IMR-90 (cell line): ENCODE results near the gene DOCK4. TPM values are rescaled to one million over a fixed set of nuclear protein-coding genes. Genes with fewer than 3 reads are reported as not detected.

Experiments
- ATAC-seq: fragments of 200-7000 bp; cut with Tn5 transposase; 2 replicates; pipeline ENCODE4 v1.9.1; 2020; ENCODE audit warnings: low read depth, mild to moderate bottlenecking, moderate library complexity
- BruUV-seq: library from RNA; stranded (reverse); fragments of 400-500 nt; replicated peaks from 2 replicates; lab custom pipeline; 2021; lab: Mats Ljungman, UMichigan
- CTCF ChIA-PET: fragments of 300-600 bp; formaldehyde crosslinking; extraction: SDS; loops from one replicate; lab custom pipeline; 2021; ENCODE audit warnings: antibody characterized with exemption; lab: Yijun Ruan, JAX
- POLR2A ChIA-PET: fragments of 300-600 bp; sonication (Branson Sonifier 250); formaldehyde crosslinking; loops from one replicate; lab custom pipeline; 2022; ENCODE audit warnings: antibody characterized with exemption; ENCODE audit not compliant: unreplicated experiment; lab: Charles Lee
- DNase-seq: peaks from one replicate; pipeline ENCODE4 v3.0.0; 2013
- H2AFZ ChIP-seq: replicated peaks from 2 replicates; pipeline ENCODE3; 2013; ENCODE audit warnings: low read length, mild to moderate bottlenecking; ENCODE audit not compliant: poor library complexity
- H2AK5ac ChIP-seq: 2 replicates; pipeline ENCODE4 v1.6.1; 2013; ENCODE audit warnings: low read depth, low read length, inconsistent platforms
- H2AK9ac ChIP-seq: replicated peaks from 2 replicates; pipeline ENCODE3; 2013; ENCODE audit warnings: mild to moderate bottlenecking, low read depth, low read length, moderate library complexity; ENCODE audit not compliant: poor library complexity
- H2BK120ac ChIP-seq: 2 replicates; pipeline ENCODE4 v1.6.1; 2013; ENCODE audit warnings: low read depth, low read length, inconsistent platforms
- H2BK15ac ChIP-seq: 3 replicates; pipeline ENCODE4 v1.6.1; 2013; ENCODE audit warnings: low read depth, low read length, inconsistent platforms
- H2BK20ac ChIP-seq: 2 replicates; pipeline ENCODE4 v1.6.1; 2013; ENCODE audit warnings: low read depth, mild to moderate bottlenecking, inconsistent platforms, low read length, moderate library complexity
- H2BK5ac ChIP-seq: 2 replicates; pipeline ENCODE4 v1.6.1; 2013; ENCODE audit warnings: mild to moderate bottlenecking, low read depth, low read length, inconsistent platforms; ENCODE audit not compliant: poor library complexity, severe bottlenecking
- H3K14ac ChIP-seq: replicated peaks from 2 replicates; pipeline ENCODE4 v1.6.1; 2013; ENCODE audit warnings: low read depth, low read length, inconsistent platforms
- H3K18ac ChIP-seq: 2 replicates; pipeline ENCODE4 v1.6.1; 2013; ENCODE audit warnings: low read depth, low read length, control low read depth
- H3K23ac ChIP-seq: 2 replicates; pipeline ENCODE4 v1.6.1; 2013; ENCODE audit warnings: low read depth, low read length, inconsistent platforms
- H3K27ac ChIP-seq: 2 replicates; pipeline ENCODE4 v1.5.1; 2013; ENCODE audit warnings: mild to moderate bottlenecking, control low read depth, low read length; ENCODE audit not compliant: insufficient read depth
- H3K27me3 ChIP-seq: 2 replicates; pipeline ENCODE4 v1.6.1; 2013; ENCODE audit warnings: low read length; ENCODE audit not compliant: control insufficient read depth, insufficient read depth
- H3K36me3 ChIP-seq: 2 replicates; pipeline ENCODE4 v1.6.1; 2013; ENCODE audit warnings: low read length, mixed read lengths; ENCODE audit not compliant: control insufficient read depth, insufficient read depth
- H3K4ac ChIP-seq: 2 replicates; pipeline ENCODE4 v1.6.1; 2013; ENCODE audit warnings: low read depth, low read length, inconsistent platforms
- H3K4me1 ChIP-seq: 2 replicates; pipeline ENCODE4 v1.6.1; 2013; ENCODE audit warnings: low read length, mixed read lengths; ENCODE audit not compliant: control insufficient read depth, insufficient read depth
- H3K4me2 ChIP-seq: 2 replicates; pipeline ENCODE4 v1.6.1; 2013; ENCODE audit warnings: low read depth, mild to moderate bottlenecking, control low read depth, low read length, moderate library complexity
- H3K4me3 ChIP-seq: 2 replicates; pipeline ENCODE4 v1.5.1; 2013; ENCODE audit warnings: low read depth, mild to moderate bottlenecking, control low read depth, low read length, moderate library complexity; ENCODE audit not compliant: insufficient read depth
- H3K56ac ChIP-seq: 2 replicates; pipeline ENCODE4 v1.6.1; 2013; ENCODE audit warnings: low read length, inconsistent platforms; ENCODE audit not compliant: insufficient read depth; ENCODE audit errors: extremely low read depth
- H3K79me1 ChIP-seq, 2 experiments: 2 replicates each; pipeline ENCODE4 v1.6.1; 2013; ENCODE audit warnings: low read length in 2 of 2, inconsistent platforms in 1 of 2, low read depth in 1 of 2
- H3K9ac ChIP-seq: 2 replicates; pipeline ENCODE4 v1.6.1; 2013; ENCODE audit warnings: low read depth, low read length, control low read depth
- H3K9me1 ChIP-seq: 2 replicates; pipeline ENCODE4 v1.6.1; 2013; ENCODE audit warnings: low read length, inconsistent platforms; ENCODE audit not compliant: insufficient read depth
- H3K9me3 ChIP-seq: 2 replicates; pipeline ENCODE4 v1.6.1; 2013; ENCODE audit warnings: low read length; ENCODE audit not compliant: control insufficient read depth, insufficient read depth
- H4K20me1 ChIP-seq: 2 replicates; pipeline ENCODE4 v1.6.1; 2013; ENCODE audit warnings: low read length, inconsistent platforms; ENCODE audit not compliant: insufficient read depth
- H4K5ac ChIP-seq: 2 replicates; pipeline ENCODE4 v1.6.1; 2013; ENCODE audit warnings: mild to moderate bottlenecking, low read depth, low read length, control low read depth
- H4K8ac ChIP-seq, 2 experiments: 2 replicates each; pipeline ENCODE4 v1.6.1; 2013; ENCODE audit warnings: low read depth in 2 of 2, low read length in 2 of 2, control low read depth in 1 of 2, inconsistent platforms in 1 of 2
- H4K91ac ChIP-seq: 2 replicates; pipeline ENCODE4 v1.6.1; 2013; ENCODE audit warnings: low read depth, low read length, inconsistent platforms; ENCODE audit not compliant: insufficient read depth
- BHLHE40 ChIP-seq: fragments of 150-350 bp; IDR thresholded peaks from 2 replicates; pipeline ENCODE4 v1.6.1; 2016; ENCODE audit warnings: mild to moderate bottlenecking, low read depth, low read length
- CEBPB ChIP-seq: IDR thresholded peaks from 2 replicates; pipeline ENCODE4 v1.6.1; 2012; ENCODE audit warnings: low read depth, low read length, improper control_type of control experiment
- MAZ ChIP-seq: IDR thresholded peaks from 2 replicates; pipeline ENCODE4 v1.6.1; 2012; ENCODE audit warnings: low read depth, mild to moderate bottlenecking, low read length, improper control_type of control experiment, moderate library complexity, borderline replicate concordance
- NFE2L2 ChIP-seq: fragments of 150-350 bp; IDR thresholded peaks from 2 replicates; pipeline ENCODE4 v1.6.1; 2016; ENCODE audit warnings: low read depth, mild to moderate bottlenecking, low read length
- RAD21 ChIP-seq: IDR thresholded peaks from 2 replicates; pipeline ENCODE4 v1.6.1; 2012; ENCODE audit warnings: low read length, improper control_type of control experiment
- WGBS, 2 experiments: methylation state at CpG; one replicate each; pipeline versions ENCODE4 v1.1.5 to v1.1.7; 2013; ENCODE audit warnings: missing lambda C conversion rate in 2 of 2; ENCODE audit not compliant: insufficient read length in 1 of 2; ENCODE audit errors: extremely low coverage in 2 of 2; 5-methylcytosine and 5-hydroxymethylcytosine counted together
- dilution Hi-C: fragments of 300-500 bp; cut with HindIII; formaldehyde crosslinking; loops from one replicate; pipeline ENCODE4 v1.14.3; 2018; ENCODE audit warnings: low sequenced_read_pairs; ENCODE audit not compliant: unreplicated experiment
- in situ Hi-C: fragments of 300-500 bp; cut with MboI; formaldehyde crosslinking; loops from 3 replicates; pipeline ENCODE4 v1.14.3; 2019; ENCODE audit warnings: low sequenced_read_pairs, inconsistent platforms, mixed read lengths
- intact Hi-C: fragments of 100-400 bp; cut with micrococcal nuclease; formaldehyde crosslinking; loops from 2 replicates; pipeline ENCODE4 v1.10.0; 2022
- polyA plus RNA-seq, 3 experiments: library from polyadenylated mRNA; depleted of rRNA; stranded (reverse); fragments of >200 nt; gene quantifications; 2 replicates each; pipeline ENCODE4 v1.2.3, GENCODE V29; 2012; ENCODE audit warnings: low replicate concordance in 1 of 3
- total RNA-seq: library from RNA; depleted of rRNA; stranded (reverse); fragments of >200 nt; gene quantifications from 2 replicates; pipeline ENCODE4 v1.2.3, GENCODE V29; 2012

The DOCK4 gene
- total and polyA plus RNA-seq, 2 of the 4 experiments (the other 2 are of a cell fraction): 4.4 to 12.2 TPM

GRCh38 chr7:111813306-111813705, 392.9 kb downstream of the DOCK4 start:
- Histone ChIP-seq H3K56ac (no peak overlapping the region), H3K4me1 (no peaks in the 10 kb centered on the region), H2BK15ac (no peak overlapping the region), H2AK9ac (no peak overlapping the region), H2BK20ac (no peak overlapping the region), H4K91ac (no peak overlapping the region), H3K27me3 (no peaks in the 10 kb centered on the region), H3K23ac (no peak overlapping the region), H2AK5ac (no peak overlapping the region), H3K18ac (no peak overlapping the region), H2AFZ (no peak overlapping the region), H4K5ac (no peak overlapping the region), H3K14ac (no peak overlapping the region), H3K79me1 (no peaks in the 10 kb centered on the region), H2BK120ac (no peak overlapping the region), H3K9me3 (no peaks in the 10 kb centered on the region), H3K4me3 (no peak overlapping the region), H3K9ac (no peak overlapping the region), H3K27ac (no peak overlapping the region), H3K4ac (no peak overlapping the region), H4K8ac (no peak overlapping the region), H3K4me2 (no peak overlapping the region), H3K36me3 (peaks cover 1% of the 10 kb centered on the region; the same call in 1 of the 2 replicates), H3K9me1 (no peaks in the 10 kb centered on the region), H2BK5ac (no peak overlapping the region), H4K20me1 (no peaks in the 10 kb centered on the region)
- intact Hi-C loops (no loop called here), in situ Hi-C loops (no loop called here), dilution Hi-C loops (no loop called here)
- TF ChIP-seq NFE2L2: no peak
- TF ChIP-seq CEBPB: no peak
- TF ChIP-seq RAD21: no peak
- TF ChIP-seq BHLHE40: no peak
- TF ChIP-seq MAZ: no peak
- WGBS, 2 experiments: no CpG with 5 or more reads among the region's 4 CpGs
- CTCF ChIA-PET: interaction anchor here (0.6 kb wide), 1 partner anchor 310 kb away, joined by 3 read pairs; no protein-coding TSS in a partner anchor
- no peak for DNase-seq
- POLR2A ChIA-PET: no interaction called here
- BruUV-seq: no TSS peak
- ATAC-seq: no peak
